Type B pancreatic cell (in vitro differentiated cells): Measurements from ENCODE around the gene SIPA1L3. TPM values are rescaled to one million over a fixed set of nuclear protein-coding genes. Genes with fewer than 3 reads are reported as not detected.
A peak's percentile ranks its signal among the peaks of the same experiment; 100 is the strongest.

ENCODE experiments used
- DNase-seq: peaks from one replicate; pipeline ENCODE4 v3.0.0; 2021; ENCODE audit warnings: mixed read lengths; ENCODE audit not compliant: unreplicated experiment; ENCODE audit errors: extremely low spot score
- H3K27ac Mint-ChIP-seq: 2 replicates; pipeline ENCODE4 v1.8.0; 2021; ENCODE audit warnings: mild to moderate bottlenecking, mixed read lengths
- H3K27me3 Mint-ChIP-seq: 2 replicates; pipeline ENCODE4 v1.8.0; 2021; ENCODE audit warnings: mixed read lengths
- H3K36me3 Mint-ChIP-seq: 2 replicates; pipeline ENCODE4 v1.8.0; 2021; ENCODE audit warnings: mixed read lengths
- H3K4me1 Mint-ChIP-seq: one replicate; pipeline ENCODE4 v1.8.0; 2021; ENCODE audit warnings: mixed read lengths; ENCODE audit not compliant: unreplicated experiment
- H3K4me3 Mint-ChIP-seq: 2 replicates; pipeline ENCODE4 v1.8.0; 2021; ENCODE audit warnings: mild to moderate bottlenecking, mixed read lengths
- H3K9me3 Mint-ChIP-seq: 2 replicates; pipeline ENCODE4 v1.8.0; 2021; ENCODE audit warnings: mixed read lengths
- CTCF ChIP-seq: fragments of 200-600 bp; sonication (generic); conservative IDR thresholded peaks from 2 replicates; pipeline ENCODE4 v1.5.0; 2021; ENCODE audit warnings: antibody characterized with exemption, mild to moderate bottlenecking
- total RNA-seq: library from RNA; stranded (reverse); gene quantifications from 2 replicates; pipeline ENCODE4 v1.2.1, GENCODE V29; 2021; ENCODE audit warnings: low replicate concordance

Gene SIPA1L3
- total RNA-seq, 1 donor from 2014 or later, result 53.7 TPM

- H3K27ac Mint-ChIP-seq, result no peak overlapping the region
- H3K9me3 Mint-ChIP-seq, result no peaks in the 10 kb centered on the region
- DNase-seq, result no peak
- H3K4me3 Mint-ChIP-seq, result no peak overlapping the region
- H3K36me3 Mint-ChIP-seq, result peaks cover 4% of the 10 kb centered on the region
- no peak for TF ChIP-seq CTCF
- H3K27me3 Mint-ChIP-seq, result peaks cover 17% of the 10 kb centered on the region
- H3K4me1 Mint-ChIP-seq, result peaks cover 16% of the 10 kb centered on the region
Observed at GRCh38 chr19:38207543-38207942, 300.5 kb downstream of the SIPA1L3 start.

- Mint-ChIP-seq H3K36me3 (no peaks in the 10 kb centered on the region), H3K27ac (no peak overlapping the region), H3K4me3 (no peak overlapping the region), H3K9me3 (no peaks in the 10 kb centered on the region), H3K4me1 (peaks cover 12% of the 10 kb centered on the region), H3K27me3 (peaks cover 17% of the 10 kb centered on the region)
- TF ChIP-seq CTCF, result no peak
- no peak for DNase-seq
Observed at GRCh38 chr19:38208571-38208970, 301.6 kb downstream of the SIPA1L3 start.

GRCh38 chr19:38209152-38209551 is 302.1 kb downstream of the SIPA1L3 start:
- H3K4me3 Mint-ChIP-seq, result peak overlapping the region; percentile 81

GRCh38 chr19:38209671-38210457 is 302.9 kb downstream of the SIPA1L3 start:
- peak overlapping the region; percentile 81 for H3K4me3 Mint-ChIP-seq
- peaks cover 17% of the 10 kb centered on the region for H3K27me3 Mint-ChIP-seq
- no peaks in the 10 kb centered on the region for H3K9me3 Mint-ChIP-seq
- H3K27ac Mint-ChIP-seq, result peak overlapping the region; percentile 84
- no peak for DNase-seq
- peaks cover 18% of the 10 kb centered on the region for H3K4me1 Mint-ChIP-seq
- peaks cover 6% of the 10 kb centered on the region for H3K36me3 Mint-ChIP-seq
- no peak for TF ChIP-seq CTCF

More at GRCh38 chr19:38209152-38209551, 302.1 kb downstream of the SIPA1L3 start:
- no peak for TF ChIP-seq CTCF
- no peaks in the 10 kb centered on the region for H3K9me3 Mint-ChIP-seq
- H3K4me1 Mint-ChIP-seq, result peaks cover 16% of the 10 kb centered on the region
- no peak overlapping the region for H3K27ac Mint-ChIP-seq
- peaks cover 4% of the 10 kb centered on the region for H3K36me3 Mint-ChIP-seq
- H3K27me3 Mint-ChIP-seq, result peaks cover 17% of the 10 kb centered on the region
- DNase-seq, result no peak

GRCh38 chr19:38210458-38210987 is 303.5 kb downstream of the SIPA1L3 start:
- peak; percentile 88 for DNase-seq
- TF ChIP-seq CTCF, result no peak
- peaks cover 18% of the 10 kb centered on the region for H3K4me1 Mint-ChIP-seq
- peak overlapping the region; percentile 81 for H3K4me3 Mint-ChIP-seq
- peaks cover 6% of the 10 kb centered on the region for H3K36me3 Mint-ChIP-seq
- H3K9me3 Mint-ChIP-seq, result no peaks in the 10 kb centered on the region
- peaks cover 17% of the 10 kb centered on the region for H3K27me3 Mint-ChIP-seq
- peak overlapping the region; percentile 84 for H3K27ac Mint-ChIP-seq
